Chondrocyte (in vitro differentiated cells): Measurements from ENCODE around the gene MTOR. TPM values are rescaled to one million over a fixed set of nuclear protein-coding genes. Genes with fewer than 3 reads are reported as not detected.

Source experiments
- DNase-seq: peaks from one replicate; pipeline ENCODE4 v3.0.0; 2021; ENCODE audit warnings: mixed read lengths, low spot score
- H3K27ac Mint-ChIP-seq: one replicate; pipeline ENCODE4 v1.8.0; 2021; ENCODE audit warnings: mild to moderate bottlenecking, moderate library complexity, mixed read lengths; ENCODE audit not compliant: unreplicated experiment
- H3K27me3 Mint-ChIP-seq: 2 replicates; pipeline ENCODE4 v1.8.0; 2021; ENCODE audit warnings: low read depth, mixed read lengths
- H3K36me3 Mint-ChIP-seq: 2 replicates; pipeline ENCODE4 v1.8.0; 2021; ENCODE audit warnings: low read depth, mixed read lengths
- H3K4me1 Mint-ChIP-seq: 2 replicates; pipeline ENCODE4 v1.8.0; 2021; ENCODE audit warnings: low read depth, mild to moderate bottlenecking, mixed read lengths
- H3K4me3 Mint-ChIP-seq: one replicate; pipeline ENCODE4 v1.8.0; 2021; ENCODE audit warnings: mild to moderate bottlenecking, moderate library complexity, mixed read lengths; ENCODE audit not compliant: unreplicated experiment
- H3K9me3 Mint-ChIP-seq: 2 replicates; pipeline ENCODE4 v1.8.0; 2021; ENCODE audit warnings: low read depth, mixed read lengths
- CTCF ChIP-seq: fragments of 200-600 bp; sonication (generic); IDR thresholded peaks from 2 replicates; pipeline ENCODE4 v1.5.0; 2021; ENCODE audit warnings: antibody characterized with exemption, mild to moderate bottlenecking, moderate library complexity
- total RNA-seq: library from RNA; stranded (reverse); gene quantifications from 3 replicates; pipeline ENCODE4 v1.2.1, GENCODE V29; 2021

MTOR gene
- total RNA-seq, 1 donor from 2014 or later: 36.9 TPM

- no peaks in the 10 kb centered on the region for H3K27me3 Mint-ChIP-seq
- no peak overlapping the region for H3K4me3 Mint-ChIP-seq
- H3K9me3 Mint-ChIP-seq: peaks cover 9% of the 10 kb centered on the region
- peaks cover 26% of the 10 kb centered on the region for H3K4me1 Mint-ChIP-seq
- no peak overlapping the region for H3K27ac Mint-ChIP-seq
- peaks cover 13% of the 10 kb centered on the region for H3K36me3 Mint-ChIP-seq
- TF ChIP-seq CTCF: peak; percentile 77
- DNase-seq: no peak
Observed at GRCh38 chr1:11285883-11286734, 23.8 kb upstream of the MTOR start.

GRCh38 chr1:11284784-11285183 lies 22.4 kb upstream of the MTOR start:
- no peak overlapping the region for H3K4me3 Mint-ChIP-seq
- H3K27me3 Mint-ChIP-seq: no peaks in the 10 kb centered on the region
- no peak for TF ChIP-seq CTCF
- H3K27ac Mint-ChIP-seq: no peak overlapping the region
- H3K36me3 Mint-ChIP-seq: peaks cover 18% of the 10 kb centered on the region
- peaks cover 11% of the 10 kb centered on the region for H3K9me3 Mint-ChIP-seq
- H3K4me1 Mint-ChIP-seq: peaks cover 26% of the 10 kb centered on the region
- no peak for DNase-seq

GRCh38 chr1:11283151-11283550 lies 20.8 kb upstream of the MTOR start:
- no peak for TF ChIP-seq CTCF
- no peak overlapping the region for H3K27ac Mint-ChIP-seq
- DNase-seq: no peak
- H3K4me1 Mint-ChIP-seq: peaks cover 26% of the 10 kb centered on the region
- no peaks in the 10 kb centered on the region for H3K27me3 Mint-ChIP-seq
- H3K9me3 Mint-ChIP-seq: peaks cover 11% of the 10 kb centered on the region
- no peak overlapping the region for H3K4me3 Mint-ChIP-seq
- peaks cover 22% of the 10 kb centered on the region for H3K36me3 Mint-ChIP-seq

GRCh38 chr1:11281518-11282331 lies 19.4 kb upstream of the MTOR start:
- no peak for DNase-seq
- no peak for TF ChIP-seq CTCF
- Mint-ChIP-seq H3K36me3 (peaks cover 22% of the 10 kb centered on the region), H3K27ac (peak overlapping the region; percentile 92), H3K4me3 (no peak overlapping the region), H3K4me1 (peaks cover 22% of the 10 kb centered on the region), H3K9me3 (peaks cover 11% of the 10 kb centered on the region), H3K27me3 (no peaks in the 10 kb centered on the region)

- peaks cover 25% of the 10 kb centered on the region for H3K36me3 Mint-ChIP-seq
- no peak overlapping the region for H3K4me3 Mint-ChIP-seq
- TF ChIP-seq CTCF: no peak
- no peaks in the 10 kb centered on the region for H3K27me3 Mint-ChIP-seq
- peaks cover 11% of the 10 kb centered on the region for H3K9me3 Mint-ChIP-seq
- no peak for DNase-seq
- H3K4me1 Mint-ChIP-seq: peaks cover 19% of the 10 kb centered on the region
- no peak overlapping the region for H3K27ac Mint-ChIP-seq
Observed at GRCh38 chr1:11280719-11281376, 18.5 kb upstream of the MTOR start.
